ENCODE data around the gene FMNL2.

DNA sequence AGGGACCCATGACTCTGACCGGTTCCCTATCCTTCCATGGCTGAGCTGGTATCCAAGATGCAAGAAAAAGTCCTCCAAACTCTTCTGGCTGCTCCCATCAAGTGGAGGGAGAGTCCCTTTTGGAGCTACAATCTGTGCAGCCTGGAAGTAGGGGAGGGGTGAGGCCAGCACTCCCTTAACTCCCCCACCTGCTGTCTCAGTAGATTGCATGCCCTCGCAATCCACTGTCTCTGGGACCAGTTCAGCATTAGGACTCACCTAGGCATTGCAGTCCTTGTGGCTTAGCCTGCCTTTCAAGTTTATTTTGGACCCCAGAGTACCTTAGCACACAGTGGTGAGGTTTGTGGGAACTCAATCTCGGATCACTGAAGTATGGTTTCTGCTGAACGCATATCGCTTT, 14.2 kb upstream of the FMNL2 start:
- TF ChIP-seq ZNF8 (CRISPR knock-in tag; IDR thresholded peaks at IDR 0.05) (no peak), ZC3H10 (CRISPR knock-in tag; IDR thresholded peaks at IDR 0.05) (no peak), ESRRG (CRISPR knock-in tag; IDR thresholded peaks at IDR 0.05) (no peak), CSDC2 (CRISPR knock-in tag; IDR thresholded peaks at IDR 0.05) (no peak), SNAI2 (CRISPR knock-in tag; IDR thresholded peaks at IDR 0.05) (no peak), TOX (CRISPR knock-in tag; IDR thresholded peaks at IDR 0.05; ENCODE audit: borderline replicate concordance) (no peak), PPARA (CRISPR knock-in tag; IDR thresholded peaks at IDR 0.05; ENCODE audit: borderline replicate concordance) (no peak), ZNF565 (CRISPR knock-in tag; conservative IDR thresholded peaks at IDR 0.05; ENCODE audit: low read depth) (no peak)
- TF ChIP-seq, protein P1, sequence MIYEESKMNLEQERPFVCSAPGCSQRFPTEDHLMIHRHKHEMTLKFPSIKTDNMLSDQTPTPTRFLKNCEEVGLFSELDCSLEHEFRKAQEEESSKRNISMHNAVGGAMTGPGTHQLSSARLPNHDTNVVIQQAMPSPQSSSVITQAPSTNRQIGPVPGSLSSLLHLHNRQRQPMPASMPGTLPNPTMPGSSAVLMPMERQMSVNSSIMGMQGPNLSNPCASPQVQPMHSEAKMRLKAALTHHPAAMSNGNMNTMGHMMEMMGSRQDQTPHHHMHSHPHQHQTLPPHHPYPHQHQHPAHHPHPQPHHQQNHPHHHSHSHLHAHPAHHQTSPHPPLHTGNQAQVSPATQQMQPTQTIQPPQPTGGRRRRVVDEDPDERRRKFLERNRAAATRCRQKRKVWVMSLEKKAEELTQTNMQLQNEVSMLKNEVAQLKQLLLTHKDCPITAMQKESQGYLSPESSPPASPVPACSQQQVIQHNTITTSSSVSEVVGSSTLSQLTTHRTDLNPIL (CRISPR knock-in tag; IDR thresholded peaks at IDR 0.05; ENCODE audit: low read depth), result no peak
- TF ChIP-seq, protein P2, sequence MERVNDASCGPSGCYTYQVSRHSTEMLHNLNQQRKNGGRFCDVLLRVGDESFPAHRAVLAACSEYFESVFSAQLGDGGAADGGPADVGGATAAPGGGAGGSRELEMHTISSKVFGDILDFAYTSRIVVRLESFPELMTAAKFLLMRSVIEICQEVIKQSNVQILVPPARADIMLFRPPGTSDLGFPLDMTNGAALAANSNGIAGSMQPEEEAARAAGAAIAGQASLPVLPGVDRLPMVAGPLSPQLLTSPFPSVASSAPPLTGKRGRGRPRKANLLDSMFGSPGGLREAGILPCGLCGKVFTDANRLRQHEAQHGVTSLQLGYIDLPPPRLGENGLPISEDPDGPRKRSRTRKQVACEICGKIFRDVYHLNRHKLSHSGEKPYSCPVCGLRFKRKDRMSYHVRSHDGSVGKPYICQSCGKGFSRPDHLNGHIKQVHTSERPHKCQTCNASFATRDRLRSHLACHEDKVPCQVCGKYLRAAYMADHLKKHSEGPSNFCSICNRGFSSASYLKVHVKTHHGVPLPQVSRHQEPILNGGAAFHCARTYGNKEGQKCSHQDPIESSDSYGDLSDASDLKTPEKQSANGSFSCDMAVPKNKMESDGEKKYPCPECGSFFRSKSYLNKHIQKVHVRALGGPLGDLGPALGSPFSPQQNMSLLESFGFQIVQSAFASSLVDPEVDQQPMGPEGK (CRISPR knock-in tag; IDR thresholded peaks at IDR 0.05; ENCODE audit: borderline replicate concordance), result no peak
